Neural cell (in vitro differentiated cells): ENCODE measurements around the gene SEZ6L2. TPM values are rescaled to one million over a fixed set of nuclear protein-coding genes. Genes with fewer than 3 reads are reported as not detected.
A peak's percentile ranks its signal among the peaks of the same experiment; 100 is the strongest.

ENCODE experiments used
- H2AFZ ChIP-seq: fragments of 200-600, 300-800 bp; sonication (generic), shearing (Covaris generic); 2 replicates; pipeline ENCODE4 v1.6.0; 2014; ENCODE audit warnings: low read depth, mild to moderate bottlenecking, antibody characterized with exemption, low read length, moderate library complexity
- H3F3A ChIP-seq: fragments of 200-600 bp; shearing (Covaris generic); 2 replicates; pipeline ENCODE4 v1.6.1; 2016; ENCODE audit warnings: mild to moderate bottlenecking, moderate library complexity, mixed read lengths, antibody characterized with exemption, low read length; ENCODE audit not compliant: insufficient read depth, poor library complexity, severe bottlenecking
- H3K27ac ChIP-seq: fragments of 200-600, 300-800 bp; sonication (generic), shearing (Covaris generic); 2 replicates; pipeline ENCODE4 v1.5.1; 2014; ENCODE audit warnings: mild to moderate bottlenecking, low read length, moderate library complexity
- H3K27me3 ChIP-seq: fragments of 300-800, 200-600 bp; sonication (generic), shearing (Covaris generic); 2 replicates; pipeline ENCODE4 v1.6.0; 2014; ENCODE audit warnings: mild to moderate bottlenecking, low read depth, low read length, moderate library complexity; ENCODE audit not compliant: insufficient read depth
- H3K36me3 ChIP-seq: fragments of 300-800, 200-600 bp; sonication (generic), shearing (Covaris generic); 2 replicates; pipeline ENCODE4 v1.5.1; 2014; ENCODE audit warnings: mild to moderate bottlenecking, antibody characterized with exemption, low read length, moderate library complexity; ENCODE audit not compliant: insufficient read depth
- H3K4me2 ChIP-seq: fragments of 300-800, 200-600 bp; sonication (generic), shearing (Covaris generic); 2 replicates; pipeline ENCODE4 v1.6.0; 2014; ENCODE audit warnings: mild to moderate bottlenecking, low read length
- H3K4me3 ChIP-seq: fragments of 300-800, 200-600 bp; sonication (generic), shearing (Covaris generic); 2 replicates; pipeline ENCODE4 v1.5.1; 2014; ENCODE audit warnings: mild to moderate bottlenecking, low read length, moderate library complexity
- H3K79me2 ChIP-seq: fragments of 200-600 bp; shearing (Covaris generic); replicated peaks from 2 replicates; pipeline ENCODE4 v1.6.0; 2014; ENCODE audit warnings: mild to moderate bottlenecking, low read length, moderate library complexity; ENCODE audit not compliant: insufficient read depth
- H3K9ac ChIP-seq: fragments of 300-800, 200-600 bp; sonication (generic), shearing (Covaris generic); 2 replicates; pipeline ENCODE4 v1.6.1; 2016; ENCODE audit warnings: mild to moderate bottlenecking, low read length, mixed read lengths
- H3K9me2 ChIP-seq: fragments of 200-600 bp; shearing (Covaris generic); 2 replicates; pipeline ENCODE4 v1.6.1; 2016; ENCODE audit warnings: mild to moderate bottlenecking, low read length, mixed read lengths; ENCODE audit not compliant: insufficient read depth
- H3K9me3 ChIP-seq: fragments of 200-600, 300-800 bp; sonication (generic), shearing (Covaris generic); 2 replicates; pipeline ENCODE4 v1.6.1; 2016; ENCODE audit warnings: mild to moderate bottlenecking, mixed run types, low read length, moderate library complexity, mixed read lengths
- H4K20me1 ChIP-seq: fragments of 200-600 bp; shearing (Covaris generic); 2 replicates; pipeline ENCODE4 v1.6.1; 2016; ENCODE audit warnings: mild to moderate bottlenecking, mixed run types; ENCODE audit not compliant: insufficient read depth
- CTCF ChIP-seq: fragments of 450-650 bp; IDR thresholded peaks from 2 replicates; pipeline ENCODE4 v1.5.1; 2014; ENCODE audit warnings: antibody characterized with exemption, mild to moderate bottlenecking, moderate library complexity; ENCODE audit not compliant: poor library complexity, severe bottlenecking
- EP300 ChIP-seq: fragments of 450-650 bp; conservative IDR thresholded peaks from 2 replicates; pipeline ENCODE4 v1.6.1; 2014; ENCODE audit warnings: antibody characterized with exemption, mild to moderate bottlenecking, moderate library complexity; ENCODE audit not compliant: poor library complexity, severe bottlenecking
- EZH2 ChIP-seq: fragments of 200-600, 300-800 bp; shearing (Covaris generic), sonication (generic); IDR thresholded peaks from 2 replicates; pipeline ENCODE4 v1.6.1; 2014; ENCODE audit warnings: antibody characterized with exemption, low read length, borderline replicate concordance, mild to moderate bottlenecking; ENCODE audit not compliant: insufficient read depth, poor library complexity, severe bottlenecking
- MXI1 ChIP-seq: fragments of 450-650 bp; conservative IDR thresholded peaks from 2 replicates; pipeline ENCODE4 v1.6.1; 2014; ENCODE audit warnings: antibody characterized with exemption, mild to moderate bottlenecking; ENCODE audit not compliant: poor library complexity, severe bottlenecking
- POLR2AphosphoS5 ChIP-seq: IDR thresholded peaks from 2 replicates; pipeline ENCODE4 v1.6.1; 2012
- RAD21 ChIP-seq: fragments of 450-650 bp; conservative IDR thresholded peaks from 2 replicates; pipeline ENCODE4 v1.6.1; 2014; ENCODE audit warnings: antibody characterized with exemption, mild to moderate bottlenecking, moderate library complexity
- SMC3 ChIP-seq: fragments of 450-650 bp; conservative IDR thresholded peaks from 2 replicates; pipeline ENCODE4 v1.6.1; 2014; ENCODE audit warnings: antibody characterized with exemption, mild to moderate bottlenecking, moderate library complexity; ENCODE audit not compliant: poor library complexity
- TAF1 ChIP-seq: IDR thresholded peaks from 2 replicates; pipeline ENCODE4 v1.6.1; 2012; ENCODE audit warnings: low read depth
- polyA plus RNA-seq: library from polyadenylated mRNA; depleted of rRNA; stranded (reverse); fragments of >200 nt; gene quantifications from 2 replicates; pipeline ENCODE4 v1.2.3, GENCODE V29; 2014
- TF ChIP-seq, protein P1 (sequence below): IDR thresholded peaks from 2 replicates; pipeline ENCODE4 v1.6.1; 2012; ENCODE audit warnings: borderline replicate concordance

The SEZ6L2 gene
- polyA plus RNA-seq, 1 donor from 2014 or later = 48.8 TPM

- Histone ChIP-seq H3K9ac (peak within 1 kb of the TSS; percentile 98), H3K79me2 (peaks cover 22% of the 10 kb centered on the region), H3K27ac (peak within 1 kb of the TSS; percentile 98), H4K20me1 (no peaks in the 10 kb centered on the region), H2AFZ (peak within 1 kb of the TSS; percentile 87), H3K4me2 (peak within 1 kb of the TSS; percentile 91), H3K9me3 (no peaks in the 10 kb centered on the region), H3K9me2 (no peaks in the 10 kb centered on the region), H3K36me3 (no peaks in the 10 kb centered on the region), H3K4me3 (peak within 1 kb of the TSS; percentile 75), H3K27me3 (no peaks in the 10 kb centered on the region), H3F3A (no peaks in the 10 kb centered on the region)
- TF ChIP-seq EZH2 (no peak), SMC3 (peak; percentile 46), RAD21 (peak; percentile 34), MXI1 (peak; percentile 39), EP300 (no peak), CTCF (peak; percentile 23), POLR2AphosphoS5 (peak; percentile 92), TAF1 (peak; percentile 77)
- TF ChIP-seq, protein P1, sequence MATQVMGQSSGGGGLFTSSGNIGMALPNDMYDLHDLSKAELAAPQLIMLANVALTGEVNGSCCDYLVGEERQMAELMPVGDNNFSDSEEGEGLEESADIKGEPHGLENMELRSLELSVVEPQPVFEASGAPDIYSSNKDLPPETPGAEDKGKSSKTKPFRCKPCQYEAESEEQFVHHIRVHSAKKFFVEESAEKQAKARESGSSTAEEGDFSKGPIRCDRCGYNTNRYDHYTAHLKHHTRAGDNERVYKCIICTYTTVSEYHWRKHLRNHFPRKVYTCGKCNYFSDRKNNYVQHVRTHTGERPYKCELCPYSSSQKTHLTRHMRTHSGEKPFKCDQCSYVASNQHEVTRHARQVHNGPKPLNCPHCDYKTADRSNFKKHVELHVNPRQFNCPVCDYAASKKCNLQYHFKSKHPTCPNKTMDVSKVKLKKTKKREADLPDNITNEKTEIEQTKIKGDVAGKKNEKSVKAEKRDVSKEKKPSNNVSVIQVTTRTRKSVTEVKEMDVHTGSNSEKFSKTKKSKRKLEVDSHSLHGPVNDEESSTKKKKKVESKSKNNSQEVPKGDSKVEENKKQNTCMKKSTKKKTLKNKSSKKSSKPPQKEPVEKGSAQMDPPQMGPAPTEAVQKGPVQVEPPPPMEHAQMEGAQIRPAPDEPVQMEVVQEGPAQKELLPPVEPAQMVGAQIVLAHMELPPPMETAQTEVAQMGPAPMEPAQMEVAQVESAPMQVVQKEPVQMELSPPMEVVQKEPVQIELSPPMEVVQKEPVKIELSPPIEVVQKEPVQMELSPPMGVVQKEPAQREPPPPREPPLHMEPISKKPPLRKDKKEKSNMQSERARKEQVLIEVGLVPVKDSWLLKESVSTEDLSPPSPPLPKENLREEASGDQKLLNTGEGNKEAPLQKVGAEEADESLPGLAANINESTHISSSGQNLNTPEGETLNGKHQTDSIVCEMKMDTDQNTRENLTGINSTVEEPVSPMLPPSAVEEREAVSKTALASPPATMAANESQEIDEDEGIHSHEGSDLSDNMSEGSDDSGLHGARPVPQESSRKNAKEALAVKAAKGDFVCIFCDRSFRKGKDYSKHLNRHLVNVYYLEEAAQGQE = peak; percentile 71
These were observed 945 bp upstream of the SEZ6L2 start, which contains the start of gene ASPHD1 for GRCh38 chr16:29900102-29900887. Gene ASPHD1 (plus strand): TSS chr16:29900488. CDS start chr16:29900972, 484 bp downstream.

DNA sequence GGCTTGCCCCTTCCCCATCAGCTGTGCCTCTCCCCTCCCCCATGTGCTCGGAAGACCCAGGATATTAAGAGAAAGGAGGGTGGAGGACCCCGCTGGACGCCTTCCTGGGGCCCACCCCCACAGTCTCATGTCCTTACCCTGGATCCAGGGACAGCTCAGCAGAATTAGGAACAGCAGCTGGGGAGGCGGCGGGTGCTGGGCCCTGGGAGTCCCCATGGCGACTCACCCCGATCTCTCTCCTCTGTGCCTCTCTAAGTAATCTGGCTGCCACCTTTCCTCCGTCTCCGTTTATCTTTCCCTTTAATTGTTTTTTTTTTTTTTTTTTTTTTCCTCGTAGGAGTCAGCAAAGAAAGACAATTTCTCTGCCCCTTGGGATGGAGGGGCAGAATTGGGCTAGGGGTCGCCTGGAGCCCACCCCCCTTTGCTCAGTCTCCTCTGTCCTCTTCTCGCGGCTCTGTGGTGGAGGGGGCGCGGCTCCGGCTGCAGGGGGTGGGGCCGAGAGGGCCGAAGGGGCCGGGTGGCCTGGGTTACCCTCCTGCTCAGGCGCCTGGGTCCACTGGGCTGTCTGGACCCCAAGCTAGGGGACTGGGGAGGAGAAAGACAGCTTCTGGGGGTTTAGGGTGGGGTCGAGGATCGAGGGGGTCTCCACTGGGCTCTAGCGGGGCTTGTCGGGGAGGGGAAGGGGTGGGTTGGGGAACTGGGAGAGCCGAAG lies 390 bp downstream of the SEZ6L2 start:
- peak overlapping the region; percentile 94 for H3K4me2 ChIP-seq
- no peaks in the 10 kb centered on the region for H3K9me2 ChIP-seq
- TF ChIP-seq EZH2 (no peak), CTCF (no peak), MXI1 (no peak)
- TF ChIP-seq, protein P1 = peak; percentile 3
- H3K9me3 ChIP-seq = no peaks in the 10 kb centered on the region
- peak overlapping the region; percentile 40 for H2AFZ ChIP-seq
- H3F3A ChIP-seq = no peaks in the 10 kb centered on the region
- peak overlapping the region; percentile 98 for H3K9ac ChIP-seq
- H3K27ac ChIP-seq = peak overlapping the region; percentile 98
- no peaks in the 10 kb centered on the region for H3K27me3 ChIP-seq
- H4K20me1 ChIP-seq = no peaks in the 10 kb centered on the region
- H3K79me2 ChIP-seq = peaks cover 22% of the 10 kb centered on the region
- no peaks in the 10 kb centered on the region for H3K36me3 ChIP-seq
- peak overlapping the region; percentile 75 for H3K4me3 ChIP-seq
